Measurements from ENCODE around the gene TBXA2R.

The TBXA2R gene

GRCh38 chr19:3636506-3636905 is 29.8 kb upstream of the TBXA2R start:
- TF ChIP-seq CTCF (IDR thresholded peaks at IDR 0.05): no peak

GRCh38 chr19:3634496-3635045 is 27.9 kb upstream of the TBXA2R start:
- TF ChIP-seq CTCF (IDR thresholded peaks at IDR 0.05): no peak

GRCh38 chr19:3633559-3633988 is 26.9 kb upstream of the TBXA2R start:
- no peak for TF ChIP-seq CTCF (IDR thresholded peaks at IDR 0.05)

GRCh38 chr19:3632739-3633558 is 26.3 kb upstream of the TBXA2R start:
- no peak for TF ChIP-seq CTCF (IDR thresholded peaks at IDR 0.05)

- TF ChIP-seq CTCF (IDR thresholded peaks at IDR 0.05): no peak
These were observed 25.4 kb upstream of the TBXA2R start for GRCh38 chr19:3632098-3632497.

- no peak for TF ChIP-seq CTCF (IDR thresholded peaks at IDR 0.05)
These were observed 24.6 kb upstream of the TBXA2R start for GRCh38 chr19:3631053-3631861.

- TF ChIP-seq CTCF (IDR thresholded peaks at IDR 0.05): no peak
These were observed 20.7 kb upstream of the TBXA2R start for GRCh38 chr19:3627351-3627723.

Data from LNCAP (cell line).